HEK293 (cell line): ENCODE results near the gene RXFP4.

Experiments
- CTCF ChIA-PET: fragments of 350-600 bp; formaldehyde crosslinking; extraction: SDS; loops from one replicate; lab custom pipeline; 2021; ENCODE audit warnings: antibody characterized with exemption; lab: Yijun Ruan, JAX
- POLR2A ChIA-PET: fragments of 300-600 bp; formaldehyde crosslinking; extraction: SDS; loops from one replicate; lab custom pipeline; 2020; ENCODE audit warnings: antibody characterized with exemption, inconsistent platforms; lab: Yijun Ruan, JAX
- H3K27ac ChIP-seq: fragments of 200-500 bp; sonication (Bioruptor generic); 2 replicates; pipeline ENCODE4 v1.5.1; 2014; ENCODE audit warnings: low read depth, low read length, control low read depth, inconsistent platforms; ENCODE audit errors: extremely low read depth
- H3K36me3 ChIP-seq, 2 experiments: fragments of 200-500 bp in 1 of 2; sonication (Bioruptor generic) in 1 of 2; 1 replicate in 1 of 2; 2 replicates in 1 of 2; pipeline ENCODE4 v1.5.1; 2014 to 2017; ENCODE audit warnings: inconsistent platforms in 2 of 2, low read length in 2 of 2; ENCODE audit not compliant: control insufficient read depth in 2 of 2, insufficient read depth in 1 of 2
- H3K4me1 ChIP-seq: fragments of 200-500 bp; sonication (Bioruptor generic); 2 replicates; pipeline ENCODE4 v1.5.1; 2014; ENCODE audit warnings: mild to moderate bottlenecking, low read length, inconsistent platforms; ENCODE audit not compliant: control insufficient read depth, insufficient read depth
- H3K4me3 ChIP-seq: 2 replicates; pipeline ENCODE4 v1.5.1; 2011; ENCODE audit warnings: low read depth, mild to moderate bottlenecking, control low read depth, low read length, moderate library complexity
- H3K9me3 ChIP-seq: fragments of 200-500 bp; sonication (Bioruptor generic); 2 replicates; pipeline ENCODE4 v1.5.1; 2014; ENCODE audit warnings: low read depth, low read length, inconsistent platforms; ENCODE audit not compliant: control insufficient read depth, insufficient read depth
- ATF2 ChIP-seq: fragments of 450-650 bp; formaldehyde crosslinking; IDR thresholded peaks from 2 replicates; pipeline ENCODE4 v1.5.1; 2016; ENCODE audit warnings: missing biosample characterization, missing genetic modification characterization, low read depth
- GLI4 ChIP-seq: fragments of 450-650 bp; formaldehyde crosslinking; IDR thresholded peaks from 2 replicates; pipeline ENCODE4 v1.5.1; 2016; ENCODE audit warnings: missing biosample characterization, missing genetic modification characterization
- HOXD13 ChIP-seq: sonication (generic); formaldehyde crosslinking; IDR thresholded peaks from 2 replicates; pipeline ENCODE4 v1.8.0; 2022; ENCODE audit warnings: missing genetic modification reagents, borderline replicate concordance
- KLF1 ChIP-seq: fragments of 450-650 bp; formaldehyde crosslinking; IDR thresholded peaks from 2 replicates; pipeline ENCODE4 v1.5.1; 2016; ENCODE audit warnings: missing biosample characterization, missing genetic modification characterization
- KLF7 ChIP-seq: fragments of 450-650 bp; formaldehyde crosslinking; IDR thresholded peaks from 2 replicates; pipeline ENCODE4 v1.5.1; 2016; ENCODE audit warnings: missing biosample characterization, missing genetic modification characterization, borderline replicate concordance
- KLF9 ChIP-seq: fragments of 450-650 bp; formaldehyde crosslinking; IDR thresholded peaks from 2 replicates; pipeline ENCODE4 v1.5.1; 2016; ENCODE audit warnings: missing biosample characterization, missing genetic modification characterization, low read depth
- YY1 ChIP-seq: fragments of 450-650 bp; formaldehyde crosslinking; IDR thresholded peaks from 2 replicates; pipeline ENCODE4 v1.5.1; 2018; ENCODE audit warnings: missing biosample characterization, missing genetic modification characterization
- ZIC2 ChIP-seq: fragments of 450-650 bp; formaldehyde crosslinking; IDR thresholded peaks from 2 replicates; pipeline ENCODE4 v1.5.1; 2016; ENCODE audit warnings: missing biosample characterization, missing genetic modification characterization
- ZNF114 ChIP-seq: fragments of 450-650 bp; formaldehyde crosslinking; IDR thresholded peaks from 2 replicates; pipeline ENCODE4 v1.5.0; 2017; ENCODE audit warnings: missing biosample characterization, missing genetic modification characterization
- ZNF121 ChIP-seq: fragments of 450-650 bp; formaldehyde crosslinking; IDR thresholded peaks from 2 replicates; pipeline ENCODE4 v1.5.1; 2016; ENCODE audit warnings: missing biosample characterization, missing genetic modification characterization
- ZNF146 ChIP-seq: fragments of 450-650 bp; formaldehyde crosslinking; IDR thresholded peaks from 2 replicates; pipeline ENCODE4 v1.5.1; 2016; ENCODE audit warnings: missing biosample characterization, missing genetic modification characterization
- ZNF26 ChIP-seq: fragments of 450-650 bp; formaldehyde crosslinking; IDR thresholded peaks from 2 replicates; pipeline ENCODE4 v1.5.1; 2016; ENCODE audit warnings: missing biosample characterization, missing genetic modification characterization
- ZNF266 ChIP-seq: fragments of 450-650 bp; formaldehyde crosslinking; IDR thresholded peaks from 2 replicates; pipeline ENCODE4 v1.5.1; 2016; ENCODE audit warnings: missing biosample characterization, missing genetic modification characterization, low read depth
- ZNF354C ChIP-seq: fragments of 450-650 bp; formaldehyde crosslinking; IDR thresholded peaks from 2 replicates; pipeline ENCODE4 v1.5.1; 2016; ENCODE audit warnings: missing biosample characterization, missing genetic modification characterization, low read depth, borderline replicate concordance
- ZNF366 ChIP-seq: fragments of 450-650 bp; formaldehyde crosslinking; conservative IDR thresholded peaks from 2 replicates; pipeline ENCODE4 v1.5.1; 2016; ENCODE audit warnings: missing biosample characterization, missing genetic modification characterization
- ZNF48 ChIP-seq: fragments of 450-650 bp; formaldehyde crosslinking; IDR thresholded peaks from 2 replicates; pipeline ENCODE4 v1.5.1; 2016; ENCODE audit warnings: missing biosample characterization, missing genetic modification characterization
- ZNF529 ChIP-seq: fragments of 450-650 bp; formaldehyde crosslinking; IDR thresholded peaks from 2 replicates; pipeline ENCODE4 v1.5.1; 2017; ENCODE audit warnings: missing genetic modification characterization, missing biosample characterization; ENCODE audit not compliant: insufficient replicate concordance
- ZNF555 ChIP-seq: fragments of 450-650 bp; formaldehyde crosslinking; conservative IDR thresholded peaks from 2 replicates; pipeline ENCODE4 v1.5.1; 2017; ENCODE audit warnings: missing biosample characterization, mild to moderate bottlenecking, missing genetic modification characterization, inconsistent platforms
- ZNF558 ChIP-seq: fragments of 450-650 bp; formaldehyde crosslinking; IDR thresholded peaks from 2 replicates; pipeline ENCODE4 v1.5.1; 2016; ENCODE audit warnings: missing biosample characterization, missing genetic modification characterization
- ZNF561 ChIP-seq: fragments of 450-650 bp; IDR thresholded peaks from 2 replicates; pipeline ENCODE4 v1.5.1; 2018; ENCODE audit warnings: missing biosample characterization, missing genetic modification characterization, borderline replicate concordance
- ZNF629 ChIP-seq: fragments of 450-650 bp; formaldehyde crosslinking; IDR thresholded peaks from 2 replicates; pipeline ENCODE4 v1.5.1; 2017; ENCODE audit warnings: missing biosample characterization, missing genetic modification characterization
- ZNF654 ChIP-seq: fragments of 450-650 bp; formaldehyde crosslinking; IDR thresholded peaks from 2 replicates; pipeline ENCODE4 v1.5.1; 2016; ENCODE audit warnings: low read depth, missing biosample characterization, missing genetic modification characterization
- ZNF660 ChIP-seq: fragments of 450-650 bp; IDR thresholded peaks from 2 replicates; pipeline ENCODE4 v1.5.1; 2018; ENCODE audit warnings: missing biosample characterization, mild to moderate bottlenecking, missing genetic modification characterization
- ZNF664 ChIP-seq: fragments of 450-650 bp; formaldehyde crosslinking; IDR thresholded peaks from 2 replicates; pipeline ENCODE4 v1.5.1; 2016; ENCODE audit warnings: missing biosample characterization, missing genetic modification characterization
- ZNF777 ChIP-seq: fragments of 450-650 bp; formaldehyde crosslinking; IDR thresholded peaks from 2 replicates; pipeline ENCODE4 v1.5.1; 2017; ENCODE audit warnings: missing biosample characterization, missing genetic modification characterization, borderline replicate concordance
- ZNF792 ChIP-seq: fragments of 450-650 bp; formaldehyde crosslinking; IDR thresholded peaks from 2 replicates; pipeline ENCODE4 v1.5.1; 2016; ENCODE audit warnings: missing biosample characterization, missing genetic modification characterization
- ZNF837 ChIP-seq: fragments of 450-650 bp; formaldehyde crosslinking; IDR thresholded peaks from 2 replicates; pipeline ENCODE4 v1.5.1; 2016; ENCODE audit warnings: missing biosample characterization, missing genetic modification characterization
- ZSCAN5A ChIP-seq: fragments of 450-650 bp; formaldehyde crosslinking; IDR thresholded peaks from 2 replicates; pipeline ENCODE4 v1.5.1; 2016; ENCODE audit warnings: missing biosample characterization, missing genetic modification characterization
- TF ChIP-seq, protein P1 (sequence below): fragments of 450-650 bp; formaldehyde crosslinking; IDR thresholded peaks from 2 replicates; pipeline ENCODE4 v1.5.1; 2016; ENCODE audit warnings: missing biosample characterization, missing genetic modification characterization
- TF ChIP-seq, protein P2 (sequence below): fragments of 450-650 bp; formaldehyde crosslinking; IDR thresholded peaks from 2 replicates; pipeline ENCODE4 v1.5.1; 2016; ENCODE audit warnings: missing biosample characterization, missing genetic modification characterization

Gene RXFP4

GRCh38 chr1:155931332-155932038, 10.0 kb upstream of the RXFP4 start:
- 0 out of 2 replicates have a peak overlapping the region, but pooled peaks have one; percentile 11 for H3K27ac ChIP-seq
- H3K4me1 ChIP-seq = no peaks in the 10 kb centered on the region; the same call in none of the 2 replicates
- ChIA-PET CTCF (interaction anchor here (1.0 to 1.9 kb wide), 7 partner anchors 10 to 199 kb away, joined by 3 to 8 read pairs (median 5); no protein-coding TSS in a partner anchor), POLR2A (interaction anchor here (0.7 to 3.4 kb wide), 7 partner anchors 9 to 45 kb away, joined by 3 to 21 read pairs (median 6); partner anchors contain the start of gene RXFP4)
- no peak overlapping the region for H3K4me3 ChIP-seq
- H3K36me3 ChIP-seq = peaks cover 57 to 74% of the 10 kb centered on the region in 2 experiments
- no peaks in the 10 kb centered on the region for H3K9me3 ChIP-seq
- TF ChIP-seq ZNF664 (tag by site-specific recombination) = no peak
- TF ChIP-seq ZNF777 = no peak
- TF ChIP-seq ZNF114 (tag by site-specific recombination) = no peak
- TF ChIP-seq ATF2 (tag by site-specific recombination) = no peak
- no peak for TF ChIP-seq ZNF26 (tag by site-specific recombination)
- TF ChIP-seq, protein P1, sequence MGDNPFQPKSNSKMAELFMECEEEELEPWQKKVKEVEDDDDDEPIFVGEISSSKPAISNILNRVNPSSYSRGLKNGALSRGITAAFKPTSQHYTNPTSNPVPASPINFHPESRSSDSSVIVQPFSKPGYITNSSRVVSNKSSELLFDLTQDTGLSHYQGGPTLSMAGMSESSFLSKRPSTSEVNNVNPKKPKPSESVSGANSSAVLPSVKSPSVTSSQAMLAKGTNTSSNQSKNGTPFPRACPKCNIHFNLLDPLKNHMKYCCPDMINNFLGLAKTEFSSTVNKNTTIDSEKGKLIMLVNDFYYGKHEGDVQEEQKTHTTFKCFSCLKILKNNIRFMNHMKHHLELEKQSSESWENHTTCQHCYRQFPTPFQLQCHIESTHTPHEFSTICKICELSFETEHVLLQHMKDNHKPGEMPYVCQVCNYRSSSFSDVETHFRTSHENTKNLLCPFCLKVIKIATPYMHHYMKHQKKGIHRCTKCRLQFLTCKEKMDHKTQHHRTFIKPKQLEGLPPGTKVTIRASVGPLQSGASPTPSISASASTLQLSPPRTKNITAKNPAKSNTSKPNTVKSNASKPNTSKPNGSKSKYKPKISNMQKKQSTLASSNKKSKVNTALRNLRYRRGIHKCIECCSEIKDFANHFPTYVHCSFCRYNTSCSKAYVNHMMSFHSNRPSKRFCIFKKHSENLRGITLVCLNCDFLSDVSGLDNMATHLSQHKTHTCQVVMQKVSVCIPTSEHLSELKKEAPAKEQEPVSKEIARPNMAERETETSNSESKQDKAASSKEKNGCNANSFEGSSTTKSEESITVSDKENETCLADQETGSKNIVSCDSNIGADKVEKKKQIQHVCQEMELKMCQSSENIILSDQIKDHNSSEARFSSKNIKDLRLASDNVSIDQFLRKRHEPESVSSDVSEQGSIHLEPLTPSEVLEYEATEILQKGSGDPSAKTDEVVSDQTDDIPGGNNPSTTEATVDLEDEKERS = no peak
- TF ChIP-seq ZNF48 (tag by site-specific recombination) = no peak
- TF ChIP-seq ZNF529 (tag by site-specific recombination) = no peak
- TF ChIP-seq YY1 (tag by site-specific recombination) = no peak
- TF ChIP-seq, protein P2, sequence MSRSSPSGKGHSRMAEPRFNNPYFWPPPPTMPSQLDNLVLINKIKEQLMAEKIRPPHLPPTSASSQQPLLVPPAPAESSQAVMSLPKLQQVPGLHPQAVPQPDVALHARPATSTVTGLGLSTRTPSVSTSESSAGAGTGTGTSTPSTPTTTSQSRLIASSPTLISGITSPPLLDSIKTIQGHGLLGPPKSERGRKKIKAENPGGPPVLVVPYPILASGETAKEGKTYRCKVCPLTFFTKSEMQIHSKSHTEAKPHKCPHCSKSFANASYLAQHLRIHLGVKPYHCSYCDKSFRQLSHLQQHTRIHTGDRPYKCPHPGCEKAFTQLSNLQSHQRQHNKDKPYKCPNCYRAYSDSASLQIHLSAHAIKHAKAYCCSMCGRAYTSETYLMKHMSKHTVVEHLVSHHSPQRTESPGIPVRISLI (tag by site-specific recombination) = peak; percentile 8; the same call in 1 of the 2 replicates
- no peak for TF ChIP-seq GLI4 (tag by site-specific recombination)
- no peak for TF ChIP-seq ZNF837 (tag by site-specific recombination)
- TF ChIP-seq KLF1 (tag by site-specific recombination) = peak; percentile 64
- TF ChIP-seq ZSCAN5A (tag by site-specific recombination) = no peak
- TF ChIP-seq ZNF561 = no peak
- TF ChIP-seq ZNF121 (tag by site-specific recombination) = 0 out of 2 replicates have a peak, but pooled peaks have one; percentile 28
- TF ChIP-seq ZNF629 (tag by site-specific recombination) = no peak
- TF ChIP-seq HOXD13 (CRISPR knock-in tag) = no peak
- TF ChIP-seq ZNF354C (tag by site-specific recombination) = no peak
- TF ChIP-seq ZNF555 (tag by site-specific recombination) = no peak
- no peak for TF ChIP-seq KLF7 (tag by site-specific recombination)
- no peak for TF ChIP-seq KLF9 (tag by site-specific recombination)
- peak; percentile 33; the same call in 1 of the 2 replicates for TF ChIP-seq ZNF366 (tag by site-specific recombination)
- no peak for TF ChIP-seq ZNF266 (tag by site-specific recombination)
- peak; percentile 41; the same call in 1 of the 2 replicates for TF ChIP-seq ZNF660 (tag by site-specific recombination)
- no peak for TF ChIP-seq ZNF654 (tag by site-specific recombination)
- no peak for TF ChIP-seq ZNF146 (tag by site-specific recombination)
- TF ChIP-seq ZIC2 (tag by site-specific recombination) = no peak
- TF ChIP-seq ZNF792 = no peak
- TF ChIP-seq ZNF558 = no peak
